Stimulated activated CD4-positive, alpha-beta T cell treated with anti-CD3 and anti-CD28 coated beads, TNF-alpha, amount 100 ng/mL, for 1 hour (primary cell): ENCODE data around the gene FAM187B.
"Not testable (repeated sequence)": the region's sequence is repeated elsewhere in the genome, so short reads cannot be mapped to it uniquely, and the experiment has no call there.

Experiments
- DNase-seq, 3 donors: peaks; one replicate each; pipeline ENCODE4 v3.0.0-alpha.2; 2020; ENCODE audit warnings: low read depth in 3 of 3, low spot score in 1 of 3

FAM187B gene

DNA sequence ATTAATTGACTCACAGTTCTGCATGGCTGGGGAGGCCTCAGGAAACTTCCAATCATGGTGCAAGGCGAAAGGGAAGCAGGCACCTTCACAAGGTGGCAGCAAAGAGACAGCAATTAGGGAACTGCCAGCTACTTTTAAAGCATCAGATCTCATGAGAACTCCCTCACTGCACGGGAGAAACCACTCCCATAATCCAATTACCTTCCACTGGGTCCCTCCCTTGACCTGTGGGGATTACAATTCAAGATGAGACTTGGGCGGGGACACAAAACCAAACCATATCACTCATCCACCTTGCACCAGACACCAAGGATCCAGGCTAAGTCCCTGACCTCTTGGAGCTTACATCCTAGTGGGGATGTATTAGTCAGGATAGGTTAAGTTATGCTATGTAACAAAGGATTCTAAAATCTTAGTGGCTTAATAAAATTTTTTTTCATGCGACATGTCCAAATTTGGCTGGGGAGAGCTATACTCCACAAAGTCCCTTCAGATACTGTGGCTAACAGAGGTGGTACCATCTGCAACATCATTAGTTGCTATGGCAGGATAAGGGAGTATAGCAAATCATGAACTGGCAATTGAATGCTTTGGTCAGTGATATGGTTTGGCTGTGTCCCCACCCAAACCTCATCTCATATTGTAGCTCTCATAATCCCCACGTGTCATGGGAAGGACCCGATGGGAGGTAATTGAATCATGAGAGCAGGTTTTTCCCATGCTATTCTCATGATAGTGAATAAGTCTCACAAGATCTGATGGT lies 8.3 kb upstream of the FAM187B start:
- DNase-seq = no peak

DNA sequence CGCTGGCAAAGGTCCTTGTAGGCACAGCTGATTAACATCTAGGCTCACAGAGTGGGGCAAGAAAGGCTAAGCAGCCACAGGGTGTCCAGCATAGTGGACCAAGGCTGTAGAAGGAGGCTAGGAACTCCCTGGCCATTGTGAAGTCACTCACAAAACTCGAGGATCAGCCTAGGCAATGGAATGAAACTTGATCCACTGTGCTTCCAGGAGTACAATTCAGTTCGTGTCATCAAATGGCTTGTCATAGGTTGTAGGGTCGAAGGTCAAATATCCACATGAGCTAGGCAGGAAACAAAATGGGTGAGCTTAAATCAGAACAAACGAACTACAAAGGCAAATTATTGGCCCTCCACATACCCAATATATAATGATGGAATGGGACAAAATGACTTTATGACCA lies 4.4 kb upstream of the FAM187B start:
- no peak for DNase-seq

DNA sequence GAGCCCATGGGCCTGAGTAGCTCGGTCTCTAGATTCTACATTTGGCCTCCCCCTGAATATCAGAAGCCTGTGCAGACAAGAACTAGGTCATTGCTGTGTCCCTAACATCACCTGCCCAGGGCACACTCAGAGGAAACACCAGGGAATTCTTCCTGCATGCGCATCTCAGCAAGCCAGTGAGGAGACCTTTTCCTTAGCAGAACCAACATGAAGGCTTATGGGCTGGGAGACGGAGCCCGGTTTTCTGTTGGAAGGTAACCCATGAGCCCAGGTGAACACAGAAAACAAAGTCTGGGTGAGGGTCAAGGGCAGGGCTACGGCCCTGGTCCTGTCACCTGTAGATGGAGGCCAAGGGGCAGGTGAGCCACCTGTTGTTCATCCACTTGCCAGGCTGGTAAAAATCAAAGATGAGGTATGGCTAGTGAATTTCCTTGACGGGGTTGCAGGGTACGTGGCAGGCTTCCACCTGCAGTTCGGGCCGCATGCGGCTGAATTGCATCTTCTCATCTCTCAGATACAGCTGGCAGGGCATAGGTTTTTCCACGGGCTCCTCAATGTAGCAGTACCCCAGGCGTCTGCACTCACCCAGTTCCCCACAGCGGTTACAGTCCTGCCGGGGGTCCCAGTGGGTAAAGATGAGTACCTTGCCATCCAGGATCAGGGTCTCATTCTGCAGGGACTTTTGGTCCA lies 3.6 kb upstream of the FAM187B start:
- no peak for DNase-seq

DNA sequence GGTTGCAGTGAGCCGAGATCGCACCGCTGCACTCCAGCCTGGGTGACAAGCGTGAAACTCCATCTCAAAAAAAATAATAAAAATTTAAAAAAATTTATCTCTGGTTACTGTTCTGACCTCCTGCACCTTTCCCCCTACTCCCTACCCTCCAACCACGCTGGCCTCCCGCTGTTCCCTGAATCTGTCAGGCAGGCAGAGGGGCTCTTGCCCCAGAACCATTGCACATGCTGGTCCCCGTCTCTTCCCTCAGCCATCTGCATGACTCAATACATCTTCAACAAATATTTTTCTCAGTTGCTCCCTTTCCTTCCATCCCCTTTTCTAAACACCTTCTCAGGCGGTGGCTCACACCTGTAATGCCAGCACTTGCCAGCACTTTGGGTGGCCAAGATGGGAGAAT lies 1.1 kb upstream of the FAM187B start:
- no peak for DNase-seq

DNA sequence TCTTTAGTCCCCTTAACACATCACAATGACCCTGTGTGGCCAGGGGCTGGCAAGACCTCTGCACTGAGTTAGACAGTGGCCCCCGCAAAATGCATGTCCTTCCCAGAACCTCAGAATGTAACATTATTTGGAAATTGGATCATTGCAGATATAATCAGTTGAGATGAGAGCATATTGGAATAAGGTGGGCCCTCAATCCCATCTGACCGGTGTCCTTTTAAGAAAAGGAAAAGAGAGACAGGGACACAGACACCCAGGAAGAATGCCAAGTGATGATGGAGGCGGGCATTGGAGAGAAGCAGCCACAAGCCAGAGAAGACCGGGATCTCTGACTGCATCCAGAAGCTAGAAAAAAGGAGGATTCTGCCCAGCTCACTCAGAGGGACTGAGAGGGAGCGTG lies 1.8 kb downstream of the FAM187B start:
- no peak for DNase-seq

- no peak for DNase-seq
These were observed 2.6 kb downstream of the FAM187B start for GRCh38 chr19:35225951-35226350.

DNA sequence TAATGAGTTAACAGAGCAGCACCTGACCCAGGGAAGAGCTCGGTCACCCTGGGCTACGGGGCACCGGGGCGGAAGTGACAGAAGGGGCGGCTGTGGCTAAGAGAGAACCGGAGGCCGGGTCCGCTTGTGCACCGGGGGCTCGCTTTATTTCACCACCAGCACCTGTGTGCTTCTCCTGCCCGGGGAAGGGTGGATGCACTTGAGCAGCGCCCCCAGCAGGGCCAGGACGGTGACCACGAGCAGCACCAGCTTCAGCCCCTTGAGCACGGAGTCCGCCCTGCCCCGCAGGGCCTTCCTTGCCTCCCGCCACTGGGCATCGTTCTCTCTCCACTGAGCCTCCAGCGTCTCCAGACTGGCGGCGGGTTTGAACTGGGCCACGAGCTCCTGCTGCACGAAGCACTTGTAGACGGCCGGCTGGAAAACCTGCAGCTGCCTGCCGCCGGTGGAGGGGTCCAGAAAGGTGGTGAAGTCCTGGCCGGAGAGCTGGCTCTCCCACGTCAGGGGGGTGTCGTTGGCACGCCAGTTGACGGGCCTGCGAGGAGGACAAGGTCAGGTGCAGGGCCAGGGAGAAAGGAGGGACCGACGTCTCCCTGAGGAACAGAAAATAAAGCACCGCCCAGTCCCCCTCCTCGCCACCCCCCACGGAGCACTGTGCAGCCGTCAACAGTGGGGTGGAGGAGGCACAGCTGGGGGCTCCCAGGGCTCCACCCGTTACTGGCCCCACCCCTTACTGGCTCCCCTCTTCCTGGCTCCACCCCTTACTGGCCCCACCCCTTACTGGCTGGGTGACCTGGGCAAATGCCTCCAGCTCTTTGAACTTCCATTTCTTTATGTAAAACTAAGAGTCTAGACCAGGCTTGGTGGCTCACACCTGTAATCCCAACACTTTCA lies 3.6 kb downstream of the FAM187B start:
- no peak for DNase-seq

GRCh38 chr19:35223862-35224505 lies 4.6 kb downstream of the FAM187B start:
- DNase-seq = no peak

DNA sequence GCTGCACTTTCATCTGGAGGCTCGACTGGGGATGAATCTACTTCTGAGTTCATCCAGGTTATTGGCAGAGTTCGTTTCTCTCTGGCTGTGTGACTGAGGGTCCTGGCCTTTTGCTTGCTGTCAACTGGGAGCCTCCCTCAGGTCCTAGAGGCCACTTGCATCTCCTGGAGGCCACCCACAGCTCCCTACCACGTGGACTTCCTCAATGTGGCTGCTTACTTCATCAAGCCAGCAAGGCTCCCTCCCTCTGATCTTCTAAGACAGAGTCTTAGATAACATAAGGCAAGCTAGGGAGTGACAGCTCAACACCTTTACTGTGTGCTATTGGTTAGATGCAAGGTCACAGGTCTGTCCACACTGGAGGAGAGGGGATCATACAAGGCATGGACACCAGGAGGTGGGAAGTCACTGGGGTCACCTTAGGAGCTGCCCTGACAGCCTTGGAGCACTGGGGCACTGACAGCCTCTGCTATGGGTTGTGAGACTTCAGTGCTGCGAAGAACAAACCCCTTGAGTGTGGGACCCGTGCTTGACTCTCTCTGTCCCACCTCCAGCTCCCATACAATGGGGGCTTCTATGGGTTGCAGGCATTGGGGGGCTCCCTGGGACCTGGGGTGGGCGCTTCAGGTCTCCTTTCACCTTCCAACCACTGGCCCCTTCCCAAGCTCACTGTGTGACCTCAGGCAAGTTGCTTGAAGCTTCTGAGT lies 5.3 kb downstream of the FAM187B start:
- DNase-seq = no peak

DNA sequence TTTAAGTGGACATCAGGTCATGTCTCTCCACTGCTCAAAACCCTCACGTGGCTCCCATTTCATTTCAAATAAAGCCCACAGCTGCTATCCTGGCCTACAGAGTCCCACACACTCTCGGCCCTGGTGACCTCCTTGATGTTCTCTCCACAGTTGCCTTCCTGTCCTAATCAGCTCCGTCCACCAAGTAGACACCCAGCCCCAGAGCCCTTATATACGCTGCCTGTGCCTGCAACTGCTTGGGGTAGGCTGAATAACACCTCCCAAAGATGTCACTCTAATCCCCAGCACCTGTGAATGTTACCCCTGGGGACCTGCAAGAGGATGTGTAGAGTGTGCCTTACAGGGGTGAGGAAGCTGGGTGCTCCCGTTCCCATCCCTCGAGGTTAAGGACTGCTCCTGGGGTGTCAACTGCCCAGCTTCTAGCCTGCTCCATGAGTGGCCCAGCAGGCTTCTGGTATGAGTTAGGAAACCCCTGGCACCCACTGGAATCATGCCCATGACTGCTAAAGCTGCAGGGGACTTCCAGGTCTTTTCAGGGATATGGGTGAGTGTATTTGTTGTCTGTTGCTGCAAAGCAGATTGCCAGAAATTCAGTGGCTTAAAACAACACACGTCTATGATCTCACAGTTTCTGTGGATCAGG lies 6.0 kb downstream of the FAM187B start:
- DNase-seq = no peak

- DNase-seq = not testable (repeated sequence)
These were observed 7.5 kb downstream of the FAM187B start for GRCh38 chr19:35220973-35221590.

- DNase-seq = no peak
These were observed 8.1 kb downstream of the FAM187B start for GRCh38 chr19:35220315-35220921.

DNA sequence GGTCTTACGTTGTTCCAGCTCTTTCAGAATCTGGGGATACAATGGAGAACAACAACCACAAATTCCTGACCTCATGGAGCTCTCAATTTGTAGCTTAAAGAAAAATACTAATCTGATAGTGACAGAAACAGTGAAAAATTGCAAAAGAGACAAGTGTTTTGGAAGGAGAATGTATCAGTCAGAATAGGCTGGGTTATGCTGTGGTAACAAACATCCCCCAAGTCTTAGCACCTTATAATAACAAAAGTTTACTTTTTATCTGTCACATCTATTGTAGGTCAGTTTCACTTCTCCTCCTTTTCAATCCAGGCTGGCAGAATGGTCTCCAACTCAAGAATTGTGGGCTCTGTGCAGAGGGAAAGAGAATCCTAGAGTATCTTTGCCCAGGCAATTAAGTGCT lies 9.5 kb downstream of the FAM187B start:
- no peak for DNase-seq

DNA sequence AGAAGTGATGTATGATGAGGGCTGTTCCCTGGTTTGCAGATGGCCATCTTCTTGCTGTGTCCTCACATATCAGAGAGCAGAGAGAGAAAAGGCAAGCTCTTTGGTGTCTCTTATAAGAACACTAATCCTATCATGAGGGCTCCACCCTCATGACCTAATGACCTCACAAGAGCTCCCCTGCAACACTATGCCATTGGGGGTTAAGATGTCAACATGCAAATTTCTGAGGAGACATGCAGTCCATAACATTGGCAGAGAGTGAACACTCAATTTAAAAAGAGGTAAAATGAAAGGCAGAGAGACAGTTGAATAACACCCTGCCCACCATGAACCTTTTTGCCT lies 10.9 kb downstream of the FAM187B start:
- no peak for DNase-seq

DNA sequence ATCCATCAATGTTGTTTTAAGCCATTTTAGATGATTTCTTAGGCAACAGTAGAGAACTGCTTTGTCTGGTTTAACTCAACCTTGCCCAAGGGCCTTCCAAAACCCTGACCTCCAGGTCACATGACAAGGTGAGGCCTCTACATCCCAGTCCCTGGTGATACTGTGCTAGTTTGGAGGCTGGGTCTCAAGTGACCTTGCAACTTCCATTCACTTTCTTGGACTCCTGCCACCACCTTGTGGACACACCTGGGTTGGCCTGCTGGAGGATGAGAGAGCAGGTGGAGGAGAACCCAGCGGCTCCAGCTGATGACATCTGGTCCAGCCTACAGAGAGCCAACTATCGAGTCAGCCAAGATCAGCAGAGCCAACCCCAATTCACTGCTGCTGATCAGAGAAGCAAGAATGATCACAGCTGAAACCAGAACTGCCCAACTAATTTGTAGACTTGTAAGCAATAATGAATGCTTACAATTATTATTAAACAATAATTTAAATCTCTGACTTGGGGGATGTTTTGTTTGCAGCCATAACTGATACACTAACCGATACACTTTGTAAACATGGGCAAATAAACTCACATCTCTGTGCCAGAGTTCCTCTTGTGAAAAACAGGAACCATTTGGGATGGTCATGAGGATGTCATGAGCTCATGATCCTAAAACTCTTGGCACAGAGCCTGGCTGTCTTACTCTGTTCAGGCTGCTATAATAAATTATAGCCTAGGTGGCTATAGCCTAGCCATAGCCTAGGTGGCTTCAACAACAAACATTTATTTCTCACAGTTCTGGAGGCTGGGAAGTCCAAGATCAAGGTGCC lies 11.5 kb downstream of the FAM187B start:
- no peak for DNase-seq

DNA sequence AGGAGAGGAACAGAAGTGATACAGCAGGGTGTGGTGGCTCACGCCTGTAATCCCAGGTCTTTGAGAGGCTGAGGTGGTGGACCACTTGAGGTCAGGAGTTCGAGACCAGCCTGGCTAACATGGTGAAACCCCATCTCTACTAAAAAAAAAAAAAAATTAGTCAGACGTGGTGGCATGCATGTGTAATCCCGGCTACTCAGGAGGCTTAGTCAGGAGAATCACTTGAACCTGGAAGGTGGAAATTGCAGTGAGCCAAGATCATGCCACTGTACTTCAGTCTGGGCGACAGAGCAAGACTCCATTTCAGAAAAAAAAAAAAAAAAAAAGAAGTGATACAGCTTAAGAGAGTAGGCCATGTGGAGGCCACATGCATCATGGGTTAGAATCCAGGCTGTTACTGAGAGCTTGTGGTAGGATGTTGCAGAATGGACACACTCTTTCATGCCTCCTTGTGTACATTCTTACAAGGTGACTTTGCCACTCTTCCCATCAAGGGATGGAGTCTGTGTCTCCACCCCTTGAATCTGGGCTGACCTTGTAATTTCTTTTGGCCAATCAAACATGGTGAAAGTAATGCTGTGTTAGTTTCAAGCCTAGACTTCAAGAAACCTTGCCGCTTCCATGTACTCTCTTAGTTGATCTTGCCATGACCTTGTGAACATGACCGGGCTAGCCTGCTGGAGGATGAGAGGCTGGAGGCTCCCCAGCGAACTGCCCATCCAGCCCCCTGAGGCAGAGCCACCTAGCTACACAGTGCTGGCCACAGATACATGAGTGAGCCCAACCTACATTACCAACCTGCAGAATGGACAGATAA lies 12.3 kb downstream of the FAM187B start:
- no peak for DNase-seq

DNA sequence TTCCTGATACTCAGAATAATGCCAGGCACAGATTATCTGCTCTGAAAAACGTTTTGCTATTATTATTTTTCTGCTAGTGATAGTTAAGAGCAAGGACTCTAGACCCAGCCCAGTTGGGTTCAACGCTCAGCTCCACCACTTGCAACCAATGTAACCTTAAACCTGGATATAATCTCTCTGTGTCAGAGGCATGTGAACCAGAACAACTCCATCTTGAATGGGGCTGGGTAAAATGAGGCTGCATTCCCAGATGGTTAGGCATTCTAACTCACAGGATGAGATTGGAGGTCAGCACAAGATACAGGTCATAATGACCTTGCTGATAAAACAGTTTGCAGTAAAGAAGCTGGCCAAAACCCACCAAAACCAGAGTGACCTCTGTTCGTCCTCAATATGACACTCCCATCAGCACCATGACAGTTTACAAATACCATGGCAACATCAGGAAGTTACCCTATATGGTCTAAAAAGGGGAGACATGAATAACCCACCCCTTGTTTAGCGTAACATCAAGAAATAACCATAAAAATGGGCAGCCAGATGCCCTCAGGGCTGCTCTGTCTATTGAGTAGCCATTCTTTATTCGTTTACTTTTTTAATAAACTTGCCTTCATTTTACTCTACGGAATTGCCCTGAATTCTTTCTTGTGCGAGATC lies 13.6 kb downstream of the FAM187B start:
- DNase-seq = no peak
